GM19395 (cell line): Measurements from ENCODE around the gene MRPL34.
A peak's percentile ranks its signal among the peaks of the same experiment; 100 is the strongest.

ENCODE experiments used
- ATAC-seq: cut with Tn5 transposase; IDR thresholded peaks from one replicate; pipeline ENCODE4 v1.9.1; 2021; ENCODE audit warnings: mild to moderate bottlenecking, moderate library complexity; ENCODE audit not compliant: unreplicated experiment

Gene MRPL34

DNA sequence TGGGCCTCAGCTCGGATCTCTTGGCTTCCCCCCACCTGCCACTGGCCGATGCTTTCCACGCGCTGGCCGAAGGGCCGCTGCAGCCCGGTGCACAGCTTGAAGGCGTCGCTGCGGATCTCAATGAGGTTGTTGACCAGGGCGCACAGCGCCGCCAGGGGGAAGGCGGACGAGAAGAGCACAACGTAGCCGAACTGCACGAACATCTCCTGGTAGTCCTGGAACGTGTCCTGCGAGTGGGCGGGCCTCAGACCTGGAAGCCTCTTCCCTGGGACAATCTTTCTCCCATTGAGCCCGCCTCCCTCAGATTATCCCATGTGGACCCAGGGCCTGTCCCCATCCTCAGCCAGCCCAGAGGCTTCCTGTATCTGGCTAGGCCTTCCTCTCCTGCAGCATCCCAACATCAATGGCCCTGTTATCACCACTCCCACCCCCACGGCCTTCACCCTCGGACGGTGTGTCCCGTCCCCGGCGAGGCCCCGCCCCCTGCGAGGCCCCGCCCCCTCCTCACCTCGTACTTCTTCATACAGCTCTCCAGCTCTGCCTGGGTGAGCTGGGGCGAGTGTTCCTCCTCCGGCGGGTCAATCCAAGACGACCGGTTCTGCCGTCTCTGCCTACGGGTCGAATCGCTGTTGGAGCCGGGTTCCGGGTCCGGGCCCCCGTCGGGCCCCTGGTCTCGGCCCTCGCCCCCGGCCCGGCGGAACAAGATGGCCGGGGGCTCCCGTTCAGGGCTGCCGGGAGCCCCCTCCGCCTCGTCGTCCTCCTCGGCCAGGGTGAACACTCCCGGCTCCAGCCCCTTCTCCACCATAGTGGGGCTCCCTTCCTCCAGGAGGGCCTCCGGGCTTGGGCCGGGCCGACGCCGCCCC lies 22.2 kb downstream of the MRPL34 start:
- ATAC-seq: no peak

DNA sequence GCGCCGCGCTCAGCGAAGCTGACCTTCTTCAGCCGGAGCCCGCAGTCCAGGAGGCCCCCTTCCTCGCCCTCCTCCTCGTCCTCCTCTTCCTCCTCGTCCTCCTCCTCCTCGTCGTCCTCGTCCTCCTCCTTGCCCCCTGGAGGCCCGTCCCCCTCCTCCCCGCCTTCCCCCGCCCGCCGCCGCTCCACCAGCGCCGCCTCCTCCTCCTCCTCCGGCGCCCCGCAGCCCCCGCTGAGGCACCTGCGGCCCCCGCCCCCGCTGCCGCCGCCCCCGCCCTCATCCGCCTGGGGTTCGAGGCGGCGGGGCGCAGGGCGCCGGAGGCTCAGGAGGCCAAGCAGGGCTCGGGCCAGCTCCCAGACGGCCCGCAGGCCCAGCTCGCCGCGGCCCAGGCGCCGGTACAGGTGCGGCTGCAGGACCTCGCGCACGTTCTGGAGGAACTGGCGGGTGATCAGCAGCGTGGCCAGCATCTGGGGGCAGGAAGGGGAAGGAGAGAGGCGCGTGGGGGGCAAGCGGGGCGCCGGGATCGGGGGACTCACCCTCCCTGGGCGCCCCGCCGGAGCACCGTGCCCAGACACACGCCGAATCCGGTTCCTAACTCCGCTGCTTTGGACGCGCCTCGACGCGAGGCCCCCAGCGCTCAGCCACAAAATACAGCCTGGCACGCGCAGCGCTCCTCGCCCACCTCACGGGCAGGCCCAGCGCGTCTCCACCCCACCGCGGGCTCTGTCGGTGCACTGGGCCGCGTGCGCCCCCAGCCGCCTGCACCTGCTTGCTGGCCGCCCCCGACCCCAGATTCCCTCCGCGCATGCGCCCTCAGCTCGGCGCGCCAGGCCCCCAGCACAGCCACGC lies 23.1 kb downstream of the MRPL34 start:
- no peak for ATAC-seq

- ATAC-seq: no peak
These were observed 23.9 kb downstream of the MRPL34 start for GRCh38 chr19:17329366-17330261.

DNA sequence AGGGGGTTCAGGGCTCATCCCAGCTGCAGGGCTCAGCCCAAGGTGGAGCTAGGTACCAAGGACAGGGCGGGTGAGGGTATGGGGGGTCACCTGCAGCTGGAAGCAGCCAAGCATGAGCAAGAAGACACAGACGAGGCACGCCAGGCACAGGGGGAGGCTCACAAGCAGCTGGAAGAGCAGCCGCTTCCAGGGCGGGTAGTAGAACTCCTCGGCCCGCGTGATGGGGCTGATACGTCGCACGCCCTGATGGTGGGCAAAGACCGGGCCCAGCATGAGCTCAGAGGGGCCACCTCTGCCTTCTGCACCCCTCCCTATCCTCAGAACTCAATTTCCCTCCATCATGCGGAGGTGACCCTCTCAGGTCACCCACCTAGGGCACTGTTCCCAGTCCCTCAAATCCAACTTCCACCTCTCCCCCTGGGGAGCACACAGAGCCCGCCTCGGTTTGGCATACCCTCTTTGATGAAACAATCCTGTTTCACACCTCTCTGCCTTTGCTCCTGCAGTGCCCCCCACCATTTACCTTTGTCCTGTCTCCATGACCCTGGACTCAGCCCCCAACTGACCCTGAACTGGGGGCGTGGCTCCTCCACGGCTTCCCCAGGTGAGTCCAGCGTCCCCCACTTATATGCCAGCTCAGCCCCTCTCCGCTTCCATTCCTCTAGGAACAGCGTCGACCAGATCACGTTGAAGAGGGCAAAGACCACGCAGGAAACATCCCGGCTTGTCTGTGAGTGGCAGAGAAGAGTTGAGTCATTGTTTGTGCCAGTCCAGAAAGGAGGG lies 24.8 kb downstream of the MRPL34 start:
- no peak for ATAC-seq

- no peak for ATAC-seq
These were observed 25.4 kb downstream of the MRPL34 start for GRCh38 chr19:17331045-17331558.

DNA sequence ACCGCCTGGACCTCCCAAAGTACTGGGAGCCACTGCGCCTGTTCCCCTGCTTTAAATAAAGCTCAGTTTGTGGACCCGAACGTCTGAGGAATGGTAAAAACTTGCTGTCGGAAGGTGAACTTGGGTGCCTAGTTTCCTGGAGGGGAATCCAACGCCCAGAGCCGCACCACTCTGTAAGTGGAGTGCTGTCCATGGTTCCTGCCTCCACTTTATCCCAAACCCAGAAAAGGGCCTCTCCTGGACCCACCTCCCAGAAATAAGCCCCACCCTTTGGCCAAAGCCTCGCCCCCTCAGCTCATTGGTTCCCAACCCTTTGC lies 26.6 kb downstream of the MRPL34 start:
- no peak for ATAC-seq

DNA sequence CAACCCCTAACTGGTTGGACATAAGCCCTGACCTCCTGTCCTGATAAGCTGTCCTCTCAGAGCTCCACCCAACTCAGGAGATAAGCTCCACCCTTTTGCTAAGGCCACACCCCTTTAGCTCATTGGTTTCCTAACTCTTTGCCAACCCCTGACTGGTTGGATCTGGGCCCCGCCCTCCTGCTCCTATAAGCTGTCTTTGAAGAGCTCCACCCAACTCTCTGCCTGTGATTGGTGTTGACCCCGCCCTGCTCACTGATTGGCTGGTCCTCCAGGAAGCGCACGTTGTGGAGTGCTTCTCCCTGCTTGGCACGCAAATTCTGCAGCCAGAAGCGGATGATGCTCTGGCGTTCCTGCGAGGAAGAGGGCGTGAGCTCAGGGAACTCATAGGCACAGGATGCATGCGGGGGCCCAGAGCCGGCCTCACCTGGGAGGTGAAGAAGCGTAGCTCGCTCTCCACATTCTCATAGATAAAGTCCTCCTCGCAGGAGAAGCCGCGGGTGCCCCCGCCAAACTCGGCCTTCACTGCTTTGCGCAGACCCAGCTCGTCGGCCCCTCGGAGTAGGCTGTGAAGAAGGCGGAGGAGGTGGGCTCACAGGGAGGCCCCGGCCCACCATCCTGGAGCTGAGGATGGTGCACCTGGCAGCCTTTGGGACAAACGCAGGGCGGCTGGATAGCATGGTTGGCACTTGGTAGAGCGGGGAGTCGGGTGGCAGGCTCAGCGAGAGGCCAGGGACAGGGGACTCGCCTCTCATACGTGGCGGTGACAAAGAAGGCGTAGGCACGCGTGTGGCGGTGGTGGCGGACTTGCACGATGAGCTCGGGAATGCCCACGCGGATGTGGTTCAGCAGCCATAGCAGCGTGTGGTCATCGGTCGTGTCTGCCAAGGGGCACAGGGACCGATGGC lies 27.3 kb downstream of the MRPL34 start:
- no peak for ATAC-seq

- ATAC-seq: peak; percentile 9
These were observed 28.1 kb downstream of the MRPL34 start for GRCh38 chr19:17333611-17334413.

GRCh38 chr19:17334414-17335409 lies 29.0 kb downstream of the MRPL34 start, which contains the start of gene ANO8:
ANO8 (minus strand) TSS chr19:17334855; CDS start chr19:17334670, 185 bp downstream.
- ATAC-seq: peak; percentile 49

- ATAC-seq: no peak
These were observed 29.9 kb downstream of the MRPL34 start for GRCh38 chr19:17335575-17335974.

DNA sequence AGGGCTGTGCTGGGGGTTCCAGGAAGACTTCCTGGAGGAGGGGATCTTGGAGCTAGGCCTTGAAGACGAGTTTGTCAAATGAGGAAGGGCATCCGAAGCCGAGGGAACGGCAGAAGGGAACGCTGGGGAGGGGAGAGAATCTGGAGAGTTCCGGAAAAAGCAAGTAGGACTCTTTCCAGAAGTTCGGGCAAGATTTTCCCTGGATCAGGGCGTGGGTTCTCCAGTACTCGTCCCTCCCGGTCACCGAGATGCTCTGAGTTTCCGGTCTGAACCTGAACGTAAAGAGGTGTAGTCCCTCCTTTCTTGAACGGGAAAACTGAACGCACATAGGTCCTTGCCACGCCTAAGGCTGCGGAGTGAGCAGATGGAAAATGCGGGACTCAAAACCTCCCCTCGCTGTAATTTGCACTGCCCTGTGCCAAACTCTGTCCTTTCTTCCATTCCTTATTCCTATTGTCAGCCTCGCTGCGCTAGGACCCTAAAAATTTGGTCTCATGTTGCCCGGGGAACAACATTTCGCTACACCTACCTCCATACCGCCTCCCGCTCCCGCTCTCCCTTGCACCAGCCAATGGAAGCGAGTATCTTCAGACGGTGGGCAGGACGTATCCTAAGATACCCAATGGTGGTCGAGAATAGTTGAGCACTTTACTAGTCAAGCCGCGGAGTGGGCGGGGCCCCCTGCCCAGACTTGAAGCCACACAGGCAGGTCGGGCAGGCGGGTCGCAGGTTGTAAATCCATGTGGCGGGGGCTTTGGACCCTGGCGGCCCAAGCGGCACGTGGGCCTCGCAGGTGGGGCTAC lies 31.4 kb downstream of the MRPL34 start, which contains the start of gene GTPBP3:
TSS of gene GTPBP3 (plus strand) at position 682 of the 803 bp plus-strand sequence. CDS start at position 741, 59 bp downstream.
- peak; percentile 76 for ATAC-seq

- ATAC-seq: peak; percentile 1
These were observed 32.2 kb downstream of the MRPL34 start for GRCh38 chr19:17337675-17338432.

GRCh38 chr19:17338433-17339078 lies 32.9 kb downstream of the MRPL34 start:
- no peak for ATAC-seq

- ATAC-seq: no peak
These were observed 33.5 kb downstream of the MRPL34 start for GRCh38 chr19:17339088-17339741.
